ENCODE measurements around the gene CBX8. TPM values are rescaled to one million over a fixed set of nuclear protein-coding genes. Genes with fewer than 3 reads are reported as not detected.

The CBX8 gene
- total and polyA plus RNA-seq, 7 donors: 0.28 to 5.6 (median 1.8) TPM

DNA sequence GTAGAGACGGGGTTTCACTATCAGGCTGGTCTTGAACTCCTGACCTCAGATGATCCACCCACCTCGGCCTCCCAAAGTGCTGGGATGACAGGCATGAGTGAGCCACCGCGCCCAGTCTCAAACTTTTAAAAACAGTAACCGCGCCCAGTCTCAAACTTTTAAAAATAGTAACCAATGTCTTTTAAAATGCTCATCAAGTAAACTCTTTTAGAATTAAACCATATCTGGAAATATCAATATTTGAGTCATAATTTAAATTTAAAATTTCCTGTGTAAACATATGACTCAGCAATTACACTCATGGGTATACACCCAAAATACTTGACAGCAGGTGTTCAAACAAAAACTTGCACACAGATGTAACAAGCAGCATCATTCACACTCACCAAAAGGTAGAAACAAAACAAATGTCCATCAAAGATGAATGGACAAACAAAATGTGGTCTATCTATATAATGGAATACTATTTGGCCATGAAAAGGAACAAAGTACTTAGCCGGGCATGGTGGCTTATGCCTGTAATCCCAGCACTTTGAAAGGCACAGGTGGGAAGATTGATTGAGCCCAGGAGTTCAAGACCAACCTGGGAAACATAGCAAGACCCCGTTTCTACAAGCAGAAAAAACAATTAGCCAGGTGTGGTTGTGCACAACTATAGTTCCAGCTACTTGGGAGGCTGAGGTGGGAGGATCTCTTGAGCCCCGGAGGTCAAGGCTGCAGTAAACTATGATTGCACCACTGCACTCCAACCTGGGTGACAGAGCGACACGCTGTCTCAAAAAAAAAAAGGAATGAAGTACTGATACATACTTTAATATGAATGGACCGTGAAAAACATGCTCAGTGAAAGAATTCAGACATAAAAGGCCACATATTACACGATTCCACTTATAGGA lies 46.0 kb downstream of the CBX8 start:
- TF ChIP-seq POLR2AphosphoS5 (IDR thresholded peaks at IDR 0.05): no peak
- TF ChIP-seq, protein P1, sequence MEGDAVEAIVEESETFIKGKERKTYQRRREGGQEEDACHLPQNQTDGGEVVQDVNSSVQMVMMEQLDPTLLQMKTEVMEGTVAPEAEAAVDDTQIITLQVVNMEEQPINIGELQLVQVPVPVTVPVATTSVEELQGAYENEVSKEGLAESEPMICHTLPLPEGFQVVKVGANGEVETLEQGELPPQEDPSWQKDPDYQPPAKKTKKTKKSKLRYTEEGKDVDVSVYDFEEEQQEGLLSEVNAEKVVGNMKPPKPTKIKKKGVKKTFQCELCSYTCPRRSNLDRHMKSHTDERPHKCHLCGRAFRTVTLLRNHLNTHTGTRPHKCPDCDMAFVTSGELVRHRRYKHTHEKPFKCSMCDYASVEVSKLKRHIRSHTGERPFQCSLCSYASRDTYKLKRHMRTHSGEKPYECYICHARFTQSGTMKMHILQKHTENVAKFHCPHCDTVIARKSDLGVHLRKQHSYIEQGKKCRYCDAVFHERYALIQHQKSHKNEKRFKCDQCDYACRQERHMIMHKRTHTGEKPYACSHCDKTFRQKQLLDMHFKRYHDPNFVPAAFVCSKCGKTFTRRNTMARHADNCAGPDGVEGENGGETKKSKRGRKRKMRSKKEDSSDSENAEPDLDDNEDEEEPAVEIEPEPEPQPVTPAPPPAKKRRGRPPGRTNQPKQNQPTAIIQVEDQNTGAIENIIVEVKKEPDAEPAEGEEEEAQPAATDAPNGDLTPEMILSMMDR (IDR thresholded peaks at IDR 0.05): no peak
- no peak for TF ChIP-seq POLR2A (IDR thresholded peaks at IDR 0.05)
- TF ChIP-seq EP300 (IDR thresholded peaks at IDR 0.05): no peak
- Histone ChIP-seq H3K9me3 (no peaks in the 10 kb centered on the region), H3K27ac (no peak overlapping the region), H3K4me1 (peaks cover 0 to 13% (median 11%) of the 10 kb centered on the region in 4 donors), H3K4me3 (no peak overlapping the region), H3K36me3 (no peaks in the 10 kb centered on the region), H3K27me3 (peaks cover 27 to 82% (median 66%) of the 10 kb centered on the region in 3 donors)
- DNase-seq: no peak
- intact Hi-C loops (cut with DNase I): no loop called here
- 50 to 82% methylated on average over 13 of the region's 13 CpGs for WGBS, 2 donors

DNA sequence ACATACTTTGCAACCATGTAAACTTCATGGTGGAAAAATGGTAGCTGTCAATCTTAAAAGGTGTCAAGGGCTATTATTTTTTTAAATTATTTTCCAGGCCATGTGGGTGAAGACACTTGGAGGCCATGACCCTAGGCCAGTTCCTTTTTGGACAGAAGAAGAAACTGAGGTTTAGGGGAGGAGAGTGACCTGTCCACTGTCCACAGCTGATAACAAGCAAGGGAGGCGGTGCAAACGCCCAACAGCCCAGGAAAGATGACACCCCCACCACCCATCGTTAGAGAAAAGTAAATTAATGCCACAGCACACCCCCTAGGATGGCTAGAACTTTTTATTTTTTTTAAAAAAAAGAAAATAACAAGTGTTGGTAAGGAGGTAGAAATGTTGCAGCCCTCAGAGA lies 46.9 kb downstream of the CBX8 start:
- Histone ChIP-seq H3K9me3 (no peaks in the 10 kb centered on the region), H3K4me3 (no peak overlapping the region), H3K27ac (no peak overlapping the region), H3K36me3 (no peaks in the 10 kb centered on the region), H3K27me3 (peaks cover 27 to 91% (median 60%) of the 10 kb centered on the region in 3 donors), H3K4me1 (peaks cover 0 to 13% (median 11%) of the 10 kb centered on the region in 4 donors)
- TF ChIP-seq POLR2AphosphoS5 (IDR thresholded peaks at IDR 0.05) (no peak), POLR2A (IDR thresholded peaks at IDR 0.05) (no peak), EP300 (IDR thresholded peaks at IDR 0.05) (no peak)
- TF ChIP-seq, protein P1 (IDR thresholded peaks at IDR 0.05): no peak
- intact Hi-C loops (cut with DNase I): no loop called here
- no peak for DNase-seq
- 46 to 56% methylated on average over 3 of the region's 3 CpGs for WGBS, 2 donors

DNA sequence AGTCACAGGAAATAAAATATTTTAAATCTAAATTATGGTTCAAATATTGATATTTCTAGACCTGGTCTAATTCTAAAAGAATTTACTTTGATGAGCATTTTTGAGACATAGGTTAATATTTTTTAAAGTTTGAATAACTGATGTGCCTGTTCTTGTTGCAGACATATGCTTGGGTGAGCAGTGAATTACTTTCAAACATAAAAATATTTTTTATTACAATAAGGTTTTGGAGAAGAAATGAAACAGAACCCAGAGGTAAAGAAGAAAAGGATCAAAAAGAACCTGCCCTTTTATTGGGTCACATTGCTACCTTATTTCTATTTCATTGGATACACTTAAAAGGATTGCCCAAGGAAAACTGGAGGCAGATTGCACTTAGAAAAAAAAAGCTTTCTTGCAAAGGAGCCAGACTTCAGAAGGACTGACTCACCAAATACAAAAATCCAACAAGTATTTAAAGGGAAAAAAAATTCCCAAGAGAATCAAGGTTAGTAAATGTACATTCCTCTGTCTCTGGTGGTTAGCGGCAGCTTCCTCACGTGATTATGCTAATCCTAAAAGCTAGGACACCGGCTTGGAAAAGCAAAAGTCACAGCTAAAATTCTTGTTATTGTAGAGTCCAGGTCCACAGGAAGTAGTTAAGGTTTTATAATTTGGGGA lies 47.6 kb downstream of the CBX8 start:
- WGBS, 2 donors: 45 to 56% methylated on average over 3 of the region's 3 CpGs
- Histone ChIP-seq H3K4me1 (peaks cover 0 to 13% (median 11%) of the 10 kb centered on the region in 4 donors), H3K27me3 (peaks cover 27 to 92% (median 60%) of the 10 kb centered on the region in 3 donors), H3K9me3 (no peaks in the 10 kb centered on the region), H3K36me3 (no peaks in the 10 kb centered on the region), H3K4me3 (no peak overlapping the region), H3K27ac (no peak overlapping the region)
- intact Hi-C loops (cut with DNase I): no loop called here
- DNase-seq: no peak
- TF ChIP-seq EP300 (IDR thresholded peaks at IDR 0.05) (no peak), POLR2AphosphoS5 (IDR thresholded peaks at IDR 0.05) (no peak), POLR2A (IDR thresholded peaks at IDR 0.05) (no peak)
- TF ChIP-seq, protein P1 (IDR thresholded peaks at IDR 0.05): no peak

DNA sequence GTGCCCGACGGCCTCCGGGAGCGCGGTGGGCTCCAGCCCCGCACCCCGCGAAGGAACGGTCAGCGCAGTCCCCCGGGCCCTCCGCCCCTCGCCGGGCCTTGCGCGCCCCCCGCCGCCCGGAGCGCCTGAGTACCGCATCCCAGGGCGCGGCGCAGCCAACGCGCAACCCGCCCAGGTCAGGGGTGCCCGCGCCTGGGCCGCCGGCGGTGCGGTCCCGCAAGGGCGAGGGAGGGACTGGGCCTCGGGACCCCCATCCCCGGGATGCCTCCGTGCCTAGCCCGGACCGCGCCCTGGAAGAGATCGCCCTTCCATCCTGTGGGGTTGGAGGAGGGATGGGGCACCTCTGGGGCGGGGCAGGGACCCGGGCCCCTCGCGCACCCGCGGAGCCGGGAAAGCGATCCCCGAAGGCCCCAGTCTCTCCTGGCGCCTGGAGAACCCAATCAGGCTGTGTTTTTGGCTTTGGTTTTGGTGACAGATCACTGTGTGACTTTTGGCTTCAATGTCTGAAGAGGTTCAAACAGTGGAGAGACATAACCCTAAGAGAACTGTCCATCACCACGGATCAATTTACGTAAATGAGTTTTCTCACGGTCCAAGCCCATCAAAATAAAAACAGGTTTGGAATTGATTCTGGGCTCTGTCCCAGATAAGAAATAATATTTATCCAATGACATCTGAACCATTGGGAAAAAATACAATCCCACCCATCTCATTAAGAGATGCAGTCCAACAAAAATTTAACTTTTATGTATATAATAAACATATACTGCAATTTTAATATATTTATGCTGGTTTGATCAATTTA lies 48.4 kb downstream of the CBX8 start:
- Histone ChIP-seq H3K4me3 (no peak overlapping the region), H3K27ac (no peak overlapping the region), H3K27me3 (peaks cover 27 to 86% (median 60%) of the 10 kb centered on the region in 3 donors), H3K4me1 (peaks cover 0 to 13% (median 11%) of the 10 kb centered on the region in 4 donors), H3K9me3 (no peaks in the 10 kb centered on the region), H3K36me3 (no peaks in the 10 kb centered on the region)
- 7 to 8% methylated on average over 55 of the region's 55 CpGs for WGBS, 2 donors
- no peak for TF ChIP-seq POLR2AphosphoS5 (IDR thresholded peaks at IDR 0.05)
- TF ChIP-seq EP300 (IDR thresholded peaks at IDR 0.05): no peak
- TF ChIP-seq POLR2A (IDR thresholded peaks at IDR 0.05): no peak
- TF ChIP-seq, protein P1 (IDR thresholded peaks at IDR 0.05): no peak
- DNase-seq: no peak
- intact Hi-C loops (cut with DNase I): no loop called here

Measured in sigmoid colon (tissue), 7 donors.